CD4-positive, alpha-beta T cell treated with Interleukin-6 for 4 hours (primary cell): Measurements from ENCODE around the gene PAPPA.

Source experiments
- DNase-seq: peaks from one replicate; pipeline ENCODE4 v3.0.0-alpha.2; 2020; ENCODE audit warnings: mixed read lengths

Gene PAPPA

GRCh38 chr9:116323012-116323411, 169.4 kb downstream of the PAPPA start:
- DNase-seq: no peak

- DNase-seq: no peak
Measured at GRCh38 chr9:116323571-116323970, 170.0 kb downstream of the PAPPA start.

- no peak for DNase-seq
Measured at GRCh38 chr9:116325924-116326323, 172.3 kb downstream of the PAPPA start.

GRCh38 chr9:116327701-116328405, 174.3 kb downstream of the PAPPA start:
- no peak for DNase-seq

GRCh38 chr9:116329470-116329869, 175.9 kb downstream of the PAPPA start:
- DNase-seq: no peak

GRCh38 chr9:116331241-116331640, 177.7 kb downstream of the PAPPA start:
- no peak for DNase-seq

GRCh38 chr9:116332090-116332489, 178.5 kb downstream of the PAPPA start:
- no peak for DNase-seq

GRCh38 chr9:116333254-116333653, 179.7 kb downstream of the PAPPA start:
- no peak for DNase-seq

GRCh38 chr9:116334546-116335150, 181.1 kb downstream of the PAPPA start:
- no peak for DNase-seq

- no peak for DNase-seq
Measured at GRCh38 chr9:116335392-116335791, 181.8 kb downstream of the PAPPA start.

GRCh38 chr9:116336133-116336862, 182.7 kb downstream of the PAPPA start:
- no peak for DNase-seq

GRCh38 chr9:116337015-116337414, 183.4 kb downstream of the PAPPA start:
- no peak for DNase-seq

- DNase-seq: no peak
Measured at GRCh38 chr9:116340270-116340669, 186.7 kb downstream of the PAPPA start.

GRCh38 chr9:116342061-116342460, 188.5 kb downstream of the PAPPA start:
- DNase-seq: no peak

GRCh38 chr9:116342941-116343340, 189.3 kb downstream of the PAPPA start:
- no peak for DNase-seq

- DNase-seq: no peak
Measured at GRCh38 chr9:116344416-116344815, 190.8 kb downstream of the PAPPA start.

- DNase-seq: no peak
Measured at GRCh38 chr9:116345393-116345792, 191.8 kb downstream of the PAPPA start.

- no peak for DNase-seq
Measured at GRCh38 chr9:116345817-116346216, 192.2 kb downstream of the PAPPA start.

GRCh38 chr9:116349684-116350083, 196.1 kb downstream of the PAPPA start:
- DNase-seq: no peak

- no peak for DNase-seq
Measured at GRCh38 chr9:116350213-116350612, 196.6 kb downstream of the PAPPA start.

- DNase-seq: no peak
Measured at GRCh38 chr9:116352958-116353357, 199.4 kb downstream of the PAPPA start.

- no peak for DNase-seq
Measured at GRCh38 chr9:116355153-116355921, 201.7 kb downstream of the PAPPA start.

GRCh38 chr9:116358251-116358650, 204.7 kb downstream of the PAPPA start:
- DNase-seq: no peak
